Measurements from ENCODE around the gene FSHR.

DNA sequence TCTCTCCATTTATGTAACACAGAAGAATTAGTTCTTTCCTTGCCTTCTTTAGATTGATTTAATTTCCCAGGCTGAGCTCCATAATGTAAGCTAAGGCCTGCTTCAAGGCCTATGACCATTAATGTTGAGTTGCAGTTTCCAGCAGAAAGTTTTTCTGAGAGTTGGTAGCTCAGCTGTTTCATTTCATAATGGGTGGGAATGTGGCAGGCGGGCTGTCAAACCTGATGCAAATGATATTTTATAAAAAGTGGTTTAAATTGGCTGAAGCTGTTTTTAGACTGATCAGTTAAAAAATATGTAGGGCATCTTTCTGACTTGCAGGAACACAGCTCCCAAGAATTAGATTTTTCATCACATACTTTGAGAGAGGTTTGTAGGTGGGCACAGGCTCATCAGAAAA is 40.4 kb upstream of the FSHR start:
- TF ChIP-seq, protein P1, sequence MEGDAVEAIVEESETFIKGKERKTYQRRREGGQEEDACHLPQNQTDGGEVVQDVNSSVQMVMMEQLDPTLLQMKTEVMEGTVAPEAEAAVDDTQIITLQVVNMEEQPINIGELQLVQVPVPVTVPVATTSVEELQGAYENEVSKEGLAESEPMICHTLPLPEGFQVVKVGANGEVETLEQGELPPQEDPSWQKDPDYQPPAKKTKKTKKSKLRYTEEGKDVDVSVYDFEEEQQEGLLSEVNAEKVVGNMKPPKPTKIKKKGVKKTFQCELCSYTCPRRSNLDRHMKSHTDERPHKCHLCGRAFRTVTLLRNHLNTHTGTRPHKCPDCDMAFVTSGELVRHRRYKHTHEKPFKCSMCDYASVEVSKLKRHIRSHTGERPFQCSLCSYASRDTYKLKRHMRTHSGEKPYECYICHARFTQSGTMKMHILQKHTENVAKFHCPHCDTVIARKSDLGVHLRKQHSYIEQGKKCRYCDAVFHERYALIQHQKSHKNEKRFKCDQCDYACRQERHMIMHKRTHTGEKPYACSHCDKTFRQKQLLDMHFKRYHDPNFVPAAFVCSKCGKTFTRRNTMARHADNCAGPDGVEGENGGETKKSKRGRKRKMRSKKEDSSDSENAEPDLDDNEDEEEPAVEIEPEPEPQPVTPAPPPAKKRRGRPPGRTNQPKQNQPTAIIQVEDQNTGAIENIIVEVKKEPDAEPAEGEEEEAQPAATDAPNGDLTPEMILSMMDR (IDR thresholded peaks at IDR 0.05) = no peak
- TF ChIP-seq EP300 (IDR thresholded peaks at IDR 0.05) (no peak), POLR2A (IDR thresholded peaks at IDR 0.05) (no peak), POLR2AphosphoS5 (IDR thresholded peaks at IDR 0.05) (no peak)
